IMR-90 (cell line): Measurements from ENCODE around the gene GPR141. TPM values are rescaled to one million over a fixed set of nuclear protein-coding genes. Genes with fewer than 3 reads are reported as not detected.

Experiments
- ATAC-seq: fragments of 200-7000 bp; cut with Tn5 transposase; 2 replicates; pipeline ENCODE4 v1.9.1; 2020; ENCODE audit warnings: low read depth, mild to moderate bottlenecking, moderate library complexity
- BruUV-seq: library from RNA; stranded (reverse); fragments of 400-500 nt; replicated peaks from 2 replicates; lab custom pipeline; 2021; lab: Mats Ljungman, UMichigan
- CTCF ChIA-PET: fragments of 300-600 bp; formaldehyde crosslinking; extraction: SDS; loops from one replicate; lab custom pipeline; 2021; ENCODE audit warnings: antibody characterized with exemption; lab: Yijun Ruan, JAX
- POLR2A ChIA-PET: fragments of 300-600 bp; sonication (Branson Sonifier 250); formaldehyde crosslinking; loops from one replicate; lab custom pipeline; 2022; ENCODE audit warnings: antibody characterized with exemption; ENCODE audit not compliant: unreplicated experiment; lab: Charles Lee
- DNase-seq: peaks from one replicate; pipeline ENCODE4 v3.0.0; 2013
- H2AFZ ChIP-seq: replicated peaks from 2 replicates; pipeline ENCODE3; 2013; ENCODE audit warnings: low read length, mild to moderate bottlenecking; ENCODE audit not compliant: poor library complexity
- H2AK5ac ChIP-seq: 2 replicates; pipeline ENCODE4 v1.6.1; 2013; ENCODE audit warnings: low read depth, low read length, inconsistent platforms
- H2AK9ac ChIP-seq: replicated peaks from 2 replicates; pipeline ENCODE3; 2013; ENCODE audit warnings: mild to moderate bottlenecking, low read depth, low read length, moderate library complexity; ENCODE audit not compliant: poor library complexity
- H2BK120ac ChIP-seq: 2 replicates; pipeline ENCODE4 v1.6.1; 2013; ENCODE audit warnings: low read depth, low read length, inconsistent platforms
- H2BK15ac ChIP-seq: 3 replicates; pipeline ENCODE4 v1.6.1; 2013; ENCODE audit warnings: low read depth, low read length, inconsistent platforms
- H2BK20ac ChIP-seq: 2 replicates; pipeline ENCODE4 v1.6.1; 2013; ENCODE audit warnings: low read depth, mild to moderate bottlenecking, inconsistent platforms, low read length, moderate library complexity
- H2BK5ac ChIP-seq: 2 replicates; pipeline ENCODE4 v1.6.1; 2013; ENCODE audit warnings: mild to moderate bottlenecking, low read depth, low read length, inconsistent platforms; ENCODE audit not compliant: poor library complexity, severe bottlenecking
- H3K14ac ChIP-seq: replicated peaks from 2 replicates; pipeline ENCODE4 v1.6.1; 2013; ENCODE audit warnings: low read depth, low read length, inconsistent platforms
- H3K18ac ChIP-seq: 2 replicates; pipeline ENCODE4 v1.6.1; 2013; ENCODE audit warnings: low read depth, low read length, control low read depth
- H3K23ac ChIP-seq: 2 replicates; pipeline ENCODE4 v1.6.1; 2013; ENCODE audit warnings: low read depth, low read length, inconsistent platforms
- H3K27ac ChIP-seq: 2 replicates; pipeline ENCODE4 v1.5.1; 2013; ENCODE audit warnings: mild to moderate bottlenecking, control low read depth, low read length; ENCODE audit not compliant: insufficient read depth
- H3K27me3 ChIP-seq: 2 replicates; pipeline ENCODE4 v1.6.1; 2013; ENCODE audit warnings: low read length; ENCODE audit not compliant: control insufficient read depth, insufficient read depth
- H3K36me3 ChIP-seq: 2 replicates; pipeline ENCODE4 v1.6.1; 2013; ENCODE audit warnings: low read length, mixed read lengths; ENCODE audit not compliant: control insufficient read depth, insufficient read depth
- H3K4ac ChIP-seq: 2 replicates; pipeline ENCODE4 v1.6.1; 2013; ENCODE audit warnings: low read depth, low read length, inconsistent platforms
- H3K4me1 ChIP-seq: 2 replicates; pipeline ENCODE4 v1.6.1; 2013; ENCODE audit warnings: low read length, mixed read lengths; ENCODE audit not compliant: control insufficient read depth, insufficient read depth
- H3K4me2 ChIP-seq: 2 replicates; pipeline ENCODE4 v1.6.1; 2013; ENCODE audit warnings: low read depth, mild to moderate bottlenecking, control low read depth, low read length, moderate library complexity
- H3K4me3 ChIP-seq: 2 replicates; pipeline ENCODE4 v1.5.1; 2013; ENCODE audit warnings: low read depth, mild to moderate bottlenecking, control low read depth, low read length, moderate library complexity; ENCODE audit not compliant: insufficient read depth
- H3K56ac ChIP-seq: 2 replicates; pipeline ENCODE4 v1.6.1; 2013; ENCODE audit warnings: low read length, inconsistent platforms; ENCODE audit not compliant: insufficient read depth; ENCODE audit errors: extremely low read depth
- H3K79me1 ChIP-seq, 2 experiments: 2 replicates each; pipeline ENCODE4 v1.6.1; 2013; ENCODE audit warnings: low read length in 2 of 2, inconsistent platforms in 1 of 2, low read depth in 1 of 2
- H3K9ac ChIP-seq: 2 replicates; pipeline ENCODE4 v1.6.1; 2013; ENCODE audit warnings: low read depth, low read length, control low read depth
- H3K9me1 ChIP-seq: 2 replicates; pipeline ENCODE4 v1.6.1; 2013; ENCODE audit warnings: low read length, inconsistent platforms; ENCODE audit not compliant: insufficient read depth
- H3K9me3 ChIP-seq: 2 replicates; pipeline ENCODE4 v1.6.1; 2013; ENCODE audit warnings: low read length; ENCODE audit not compliant: control insufficient read depth, insufficient read depth
- H4K20me1 ChIP-seq: 2 replicates; pipeline ENCODE4 v1.6.1; 2013; ENCODE audit warnings: low read length, inconsistent platforms; ENCODE audit not compliant: insufficient read depth
- H4K5ac ChIP-seq: 2 replicates; pipeline ENCODE4 v1.6.1; 2013; ENCODE audit warnings: mild to moderate bottlenecking, low read depth, low read length, control low read depth
- H4K8ac ChIP-seq, 2 experiments: 2 replicates each; pipeline ENCODE4 v1.6.1; 2013; ENCODE audit warnings: low read depth in 2 of 2, low read length in 2 of 2, control low read depth in 1 of 2, inconsistent platforms in 1 of 2
- H4K91ac ChIP-seq: 2 replicates; pipeline ENCODE4 v1.6.1; 2013; ENCODE audit warnings: low read depth, low read length, inconsistent platforms; ENCODE audit not compliant: insufficient read depth
- BHLHE40 ChIP-seq: fragments of 150-350 bp; IDR thresholded peaks from 2 replicates; pipeline ENCODE4 v1.6.1; 2016; ENCODE audit warnings: mild to moderate bottlenecking, low read depth, low read length
- CEBPB ChIP-seq: IDR thresholded peaks from 2 replicates; pipeline ENCODE4 v1.6.1; 2012; ENCODE audit warnings: low read depth, low read length, improper control_type of control experiment
- CHD1 ChIP-seq: IDR thresholded peaks from 2 replicates; pipeline ENCODE4 v1.6.1; 2012; ENCODE audit warnings: low read depth, low read length, improper control_type of control experiment
- CTCF ChIP-seq: conservative IDR thresholded peaks from 2 replicates; pipeline ENCODE4 v1.5.1; 2012; ENCODE audit warnings: mild to moderate bottlenecking, low read depth, low read length, improper control_type of control experiment
- FOS ChIP-seq: fragments of 150-350 bp; IDR thresholded peaks from 2 replicates; pipeline ENCODE4 v1.6.1; 2016; ENCODE audit warnings: low read depth, low read length
- MAFK ChIP-seq: IDR thresholded peaks from 2 replicates; pipeline ENCODE4 v1.6.1; 2012; ENCODE audit warnings: low read depth, low read length, improper control_type of control experiment
- MAZ ChIP-seq: IDR thresholded peaks from 2 replicates; pipeline ENCODE4 v1.6.1; 2012; ENCODE audit warnings: low read depth, mild to moderate bottlenecking, low read length, improper control_type of control experiment, moderate library complexity, borderline replicate concordance
- MXI1 ChIP-seq: IDR thresholded peaks from 2 replicates; pipeline ENCODE4 v1.6.1; 2012; ENCODE audit warnings: low read depth, mild to moderate bottlenecking, low read length, moderate library complexity, borderline replicate concordance
- NFE2L2 ChIP-seq: fragments of 150-350 bp; IDR thresholded peaks from 2 replicates; pipeline ENCODE4 v1.6.1; 2016; ENCODE audit warnings: low read depth, mild to moderate bottlenecking, low read length
- POLR2A ChIP-seq: IDR thresholded peaks from 2 replicates; pipeline ENCODE4 v1.6.1; 2012; ENCODE audit warnings: mild to moderate bottlenecking, low read depth, low read length
- RAD21 ChIP-seq: IDR thresholded peaks from 2 replicates; pipeline ENCODE4 v1.6.1; 2012; ENCODE audit warnings: low read length, improper control_type of control experiment
- RCOR1 ChIP-seq: IDR thresholded peaks from 2 replicates; pipeline ENCODE4 v1.6.1; 2012; ENCODE audit warnings: mild to moderate bottlenecking, low read length, improper control_type of control experiment; ENCODE audit not compliant: insufficient replicate concordance
- RFX5 ChIP-seq: IDR thresholded peaks from 2 replicates; pipeline ENCODE4 v1.8.0; 2012; ENCODE audit warnings: low read depth, mild to moderate bottlenecking, low read length, moderate library complexity
- SMC3 ChIP-seq: fragments of 150-350 bp; IDR thresholded peaks from 2 replicates; pipeline ENCODE4 v1.6.1; 2016; ENCODE audit warnings: low read depth, mild to moderate bottlenecking, antibody characterized with exemption, low read length, moderate library complexity
- USF2 ChIP-seq: fragments of 150-350 bp; IDR thresholded peaks from 2 replicates; pipeline ENCODE4 v1.6.1; 2017; ENCODE audit warnings: mild to moderate bottlenecking, antibody characterized with exemption, low read length, low read depth
- WGBS, 2 experiments: methylation state at CpG; one replicate each; pipeline versions ENCODE4 v1.1.5 to v1.1.7; 2013; ENCODE audit warnings: missing lambda C conversion rate in 2 of 2; ENCODE audit not compliant: insufficient read length in 1 of 2; ENCODE audit errors: extremely low coverage in 2 of 2; 5-methylcytosine and 5-hydroxymethylcytosine counted together
- dilution Hi-C: fragments of 300-500 bp; cut with HindIII; formaldehyde crosslinking; loops from one replicate; pipeline ENCODE4 v1.14.3; 2018; ENCODE audit warnings: low sequenced_read_pairs; ENCODE audit not compliant: unreplicated experiment
- in situ Hi-C: fragments of 300-500 bp; cut with MboI; formaldehyde crosslinking; loops from 3 replicates; pipeline ENCODE4 v1.14.3; 2019; ENCODE audit warnings: low sequenced_read_pairs, inconsistent platforms, mixed read lengths
- intact Hi-C: fragments of 100-400 bp; cut with micrococcal nuclease; formaldehyde crosslinking; loops from 2 replicates; pipeline ENCODE4 v1.10.0; 2022
- polyA plus RNA-seq, 3 experiments: library from polyadenylated mRNA; depleted of rRNA; stranded (reverse); fragments of >200 nt; gene quantifications; 2 replicates each; pipeline ENCODE4 v1.2.3, GENCODE V29; 2012; ENCODE audit warnings: low replicate concordance in 1 of 3
- total RNA-seq: library from RNA; depleted of rRNA; stranded (reverse); fragments of >200 nt; gene quantifications from 2 replicates; pipeline ENCODE4 v1.2.3, GENCODE V29; 2012
- TF ChIP-seq, protein P1 (sequence below): fragments of 150-350 bp; IDR thresholded peaks from 2 replicates; pipeline ENCODE4 v1.6.1; 2016; ENCODE audit warnings: low read depth, mild to moderate bottlenecking, low read length, moderate library complexity, borderline replicate concordance

GPR141 gene
- total and polyA plus RNA-seq, 2 of the 4 experiments (the other 2 are of a cell fraction): not detected

DNA sequence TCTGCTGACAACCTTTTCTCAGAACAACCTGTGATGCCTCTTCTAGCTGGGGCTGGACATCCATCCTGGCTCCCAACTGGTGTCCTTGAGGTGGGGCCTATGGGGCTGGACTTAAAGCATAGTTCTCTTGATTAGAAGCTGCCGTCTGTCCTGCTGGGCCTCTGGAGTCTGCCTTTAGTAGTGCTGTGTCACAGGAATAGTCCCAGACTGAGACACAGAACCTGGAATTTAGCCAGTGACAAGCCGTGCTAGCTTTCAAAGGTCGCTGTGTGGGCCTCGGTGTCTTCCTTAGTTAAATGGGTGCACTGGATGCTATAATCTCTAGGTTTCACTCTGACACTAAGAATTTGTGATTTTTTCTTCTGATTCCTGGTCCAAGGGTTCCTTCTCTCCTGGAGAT lies 41.2 kb downstream of the GPR141 start:
- in situ Hi-C loops (no loop called here), dilution Hi-C loops (no loop called here)
- CTCF ChIA-PET: interaction anchor here (1.0 kb wide), 1 partner anchor 91 kb away, joined by 3 read pairs; no protein-coding TSS in a partner anchor

More for the DNA sequence above, 41.2 kb downstream of the GPR141 start:
- H3K14ac ChIP-seq: no peak overlapping the region
- no peak overlapping the region for H3K9ac ChIP-seq
- H2AK5ac ChIP-seq: no peak overlapping the region
- H3K27ac ChIP-seq: no peak overlapping the region
- intact Hi-C loops: no loop called here
- H4K91ac ChIP-seq: no peak overlapping the region
- H4K5ac ChIP-seq: no peak overlapping the region
- no CpG with 5 or more reads among the region's 4 CpGs for WGBS, 2 experiments
- no peaks in the 10 kb centered on the region for H3K79me1 ChIP-seq
- H2BK5ac ChIP-seq: no peak overlapping the region
- DNase-seq (no peak), ATAC-seq (no peak)
- no peaks in the 10 kb centered on the region for H3K36me3 ChIP-seq
- no peak overlapping the region for H3K23ac ChIP-seq
- TF ChIP-seq RFX5: no peak
- no peak for TF ChIP-seq MXI1
- no peak for TF ChIP-seq FOS
- TF ChIP-seq, protein P1, sequence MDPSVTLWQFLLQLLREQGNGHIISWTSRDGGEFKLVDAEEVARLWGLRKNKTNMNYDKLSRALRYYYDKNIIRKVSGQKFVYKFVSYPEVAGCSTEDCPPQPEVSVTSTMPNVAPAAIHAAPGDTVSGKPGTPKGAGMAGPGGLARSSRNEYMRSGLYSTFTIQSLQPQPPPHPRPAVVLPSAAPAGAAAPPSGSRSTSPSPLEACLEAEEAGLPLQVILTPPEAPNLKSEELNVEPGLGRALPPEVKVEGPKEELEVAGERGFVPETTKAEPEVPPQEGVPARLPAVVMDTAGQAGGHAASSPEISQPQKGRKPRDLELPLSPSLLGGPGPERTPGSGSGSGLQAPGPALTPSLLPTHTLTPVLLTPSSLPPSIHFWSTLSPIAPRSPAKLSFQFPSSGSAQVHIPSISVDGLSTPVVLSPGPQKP: no peak
- no peak for TF ChIP-seq MAZ
- TF ChIP-seq SMC3: no peak
- no peak for TF ChIP-seq CHD1
- no peak for TF ChIP-seq BHLHE40
- TF ChIP-seq MAFK: no peak
- TF ChIP-seq USF2: no peak
- TF ChIP-seq CTCF: no peak
- no peak for TF ChIP-seq RCOR1
- TF ChIP-seq RAD21: no peak
- TF ChIP-seq NFE2L2: no peak
- TF ChIP-seq POLR2A: no peak
- TF ChIP-seq CEBPB: no peak
- no peak overlapping the region for H2BK20ac ChIP-seq
- peaks cover 13% of the 10 kb centered on the region for H3K9me3 ChIP-seq
- H3K4me1 ChIP-seq: no peaks in the 10 kb centered on the region
- no peaks in the 10 kb centered on the region for H3K27me3 ChIP-seq
- no peak overlapping the region for H2BK15ac ChIP-seq
- H3K56ac ChIP-seq: no peak overlapping the region
- no peak overlapping the region for H3K18ac ChIP-seq
- H3K4me3 ChIP-seq: no peak overlapping the region
- H2BK120ac ChIP-seq: no peak overlapping the region
- H4K20me1 ChIP-seq: no peaks in the 10 kb centered on the region
- no peak overlapping the region for H4K8ac ChIP-seq
- H3K4ac ChIP-seq: no peak overlapping the region
- no TSS peak for BruUV-seq
- no peaks in the 10 kb centered on the region for H3K9me1 ChIP-seq
- no peak overlapping the region for H2AFZ ChIP-seq
- POLR2A ChIA-PET: no interaction called here
- H3K4me2 ChIP-seq: no peak overlapping the region
- H2AK9ac ChIP-seq: no peak overlapping the region
